GM12891 (cell line): ENCODE results near the gene CLIC3.

Experiments
- DNase-seq: peaks from one replicate; pipeline ENCODE4 v3.0.0; 2011; ENCODE audit warnings: low spot score; ENCODE audit not compliant: insufficient read length
- FAIRE-seq: peaks from 2 replicates; lab custom pipeline; 2011; peaks lifted over from hg19 to GRCh38; lab: Jason Lieb, UNC
- PAX5 ChIP-seq: IDR thresholded peaks from 2 replicates; pipeline ENCODE4 v1.6.1; 2011; ENCODE audit warnings: low read length, moderate library complexity, mild to moderate bottlenecking; ENCODE audit not compliant: insufficient read depth, severe bottlenecking
- POLR2A ChIP-seq: IDR thresholded peaks from 2 replicates; pipeline ENCODE4 v1.6.1; 2011; ENCODE audit warnings: low read depth, low read length, control low read depth
- POLR2AphosphoS5 ChIP-seq: IDR thresholded peaks from 2 replicates; pipeline ENCODE4 v1.6.1; 2011; ENCODE audit warnings: low read depth, low read length, control low read depth
- POU2F2 ChIP-seq: IDR thresholded peaks from 2 replicates; pipeline ENCODE4 v1.6.1; 2011; ENCODE audit warnings: low read depth, mild to moderate bottlenecking, control low read depth, low read length, moderate library complexity
- SPI1 ChIP-seq: IDR thresholded peaks from 2 replicates; pipeline ENCODE4 v1.6.1; 2011; ENCODE audit warnings: low read depth, low read length, control low read depth
- TAF1 ChIP-seq: IDR thresholded peaks from 2 replicates; pipeline ENCODE4 v1.6.1; 2011; ENCODE audit warnings: low read depth, low read length, control low read depth

Gene CLIC3

GRCh38 chr9:137018761-137019559, 22.6 kb upstream of the CLIC3 start:
- DNase-seq (no peak), FAIRE-seq (no peak)
- TF ChIP-seq SPI1 (no peak), TAF1 (no peak)

GRCh38 chr9:137017791-137018497, 21.6 kb upstream of the CLIC3 start:
- TF ChIP-seq PAX5 (no peak), SPI1 (no peak), POU2F2 (no peak), POLR2AphosphoS5 (no peak), TAF1 (no peak)
- no peak for FAIRE-seq
- no peak for DNase-seq

- FAIRE-seq (no peak), DNase-seq (no peak)
- TF ChIP-seq POU2F2 (no peak), PAX5 (no peak), POLR2A (no peak), TAF1 (no peak), POLR2AphosphoS5 (no peak), SPI1 (no peak)
Measured at GRCh38 chr9:137017071-137017470, 20.7 kb upstream of the CLIC3 start.

- TF ChIP-seq TAF1: no peak
- TF ChIP-seq POLR2AphosphoS5: no peak
- TF ChIP-seq POLR2A: no peak
- TF ChIP-seq PAX5: no peak
- TF ChIP-seq SPI1: no peak
- TF ChIP-seq POU2F2: no peak
- no peak for DNase-seq
- FAIRE-seq: no peak
Measured at GRCh38 chr9:137016436-137016835, 20.1 kb upstream of the CLIC3 start.

GRCh38 chr9:137015976-137016375, 19.6 kb upstream of the CLIC3 start:
- DNase-seq (no peak), FAIRE-seq (no peak)
- TF ChIP-seq POLR2A (no peak), TAF1 (no peak), SPI1 (no peak)

- FAIRE-seq (no peak), DNase-seq (no peak)
- TF ChIP-seq PAX5 (no peak), POU2F2 (no peak), SPI1 (no peak), TAF1 (no peak), POLR2A (no peak), POLR2AphosphoS5 (no peak)
Measured at GRCh38 chr9:137015540-137015930, 19.2 kb upstream of the CLIC3 start.

GRCh38 chr9:137014776-137015539, 18.6 kb upstream of the CLIC3 start:
- no peak for TF ChIP-seq TAF1
- TF ChIP-seq POLR2A: no peak
- no peak for TF ChIP-seq POU2F2
- no peak for TF ChIP-seq SPI1
- TF ChIP-seq POLR2AphosphoS5: no peak
- no peak for TF ChIP-seq PAX5
- DNase-seq: no peak
- FAIRE-seq: no peak

- no peak for DNase-seq
- TF ChIP-seq POLR2A (no peak), SPI1 (no peak), TAF1 (no peak), POU2F2 (no peak), POLR2AphosphoS5 (no peak), PAX5 (no peak)
- no peak for FAIRE-seq
Measured at GRCh38 chr9:137014166-137014565, 17.8 kb upstream of the CLIC3 start.

GRCh38 chr9:137013571-137013940, 17.2 kb upstream of the CLIC3 start:
- TF ChIP-seq SPI1 (no peak), POLR2AphosphoS5 (no peak), POLR2A (no peak), TAF1 (no peak), POU2F2 (no peak), PAX5 (no peak)
- FAIRE-seq (no peak), DNase-seq (no peak)

GRCh38 chr9:137012694-137013570, 16.6 kb upstream of the CLIC3 start:
- TF ChIP-seq PAX5 (no peak), SPI1 (no peak), POLR2A (no peak), TAF1 (no peak), POU2F2 (no peak), POLR2AphosphoS5 (no peak)
- no peak for DNase-seq
- no peak for FAIRE-seq
